ENCODE measurements around the gene CHSY1. TPM values are rescaled to one million over a fixed set of nuclear protein-coding genes. Genes with fewer than 3 reads are reported as not detected.

CHSY1 gene
- polyA plus RNA-seq, 1 donor from 2014 or later = 1.1 TPM

- Mint-ChIP-seq H3K27me3 (peaks cover 9% of the 10 kb centered on the region), H3K27ac (no peak overlapping the region), H3K4me1 (peaks cover 6 to 17% (median 10%) of the 10 kb centered on the region in 3 donors), H3K9me3 (peaks cover under 1 to 16% (median 8%) of the 10 kb centered on the region in 3 donors), H3K36me3 (peaks cover 5% of the 10 kb centered on the region), H3K4me3 (no peak overlapping the region)
Observed at GRCh38 chr15:101159936-101160815, 91.7 kb downstream of the CHSY1 start.

- Mint-ChIP-seq H3K4me1 (peaks cover 6 to 17% (median 10%) of the 10 kb centered on the region in 3 donors), H3K4me3 (no peak overlapping the region), H3K27me3 (peaks cover 9% of the 10 kb centered on the region), H3K36me3 (peaks cover 5% of the 10 kb centered on the region), H3K9me3 (peaks cover 0 to 9% (median 4%) of the 10 kb centered on the region in 3 donors), H3K27ac (no peak overlapping the region)
Observed at GRCh38 chr15:101159096-101159935, 92.5 kb downstream of the CHSY1 start.

- Mint-ChIP-seq H3K27ac (no peak overlapping the region), H3K4me1 (peaks cover 6 to 17% (median 10%) of the 10 kb centered on the region in 3 donors), H3K27me3 (peaks cover 9% of the 10 kb centered on the region), H3K36me3 (peaks cover 7% of the 10 kb centered on the region), H3K4me3 (peak overlapping the region in 1 of 4 donors; percentile 3), H3K9me3 (peaks cover 0 to under 1% (median 0%) of the 10 kb centered on the region in 3 donors)
Observed at GRCh38 chr15:101158166-101159095, 93.4 kb downstream of the CHSY1 start.

- Mint-ChIP-seq H3K27me3 (peaks cover 9% of the 10 kb centered on the region), H3K4me1 (peaks cover 6 to 17% (median 10%) of the 10 kb centered on the region in 3 donors), H3K36me3 (peaks cover 7% of the 10 kb centered on the region), H3K4me3 (peak overlapping the region in 1 of 4 donors; percentile 3), H3K27ac (no peak overlapping the region), H3K9me3 (no peaks in the 10 kb centered on the region)
Observed at GRCh38 chr15:101157721-101158120, 94.1 kb downstream of the CHSY1 start.

GRCh38 chr15:101156509-101157159 lies 95.2 kb downstream of the CHSY1 start:
- Mint-ChIP-seq H3K4me3 (peak overlapping the region; percentile 41 to 88 (median 66)), H3K27me3 (peaks cover 9% of the 10 kb centered on the region), H3K36me3 (peaks cover 5% of the 10 kb centered on the region), H3K27ac (peak overlapping the region in 2 of 3 donors; percentile 43 to 59), H3K4me1 (peaks cover 6 to 17% (median 10%) of the 10 kb centered on the region in 3 donors), H3K9me3 (no peaks in the 10 kb centered on the region)

- H3K4me1 Mint-ChIP-seq = peaks cover 12 to 20% (median 14%) of the 10 kb centered on the region in 3 donors
- H3K9me3 Mint-ChIP-seq = no peaks in the 10 kb centered on the region
- H3K4me3 Mint-ChIP-seq = peak overlapping the region; percentile 41 to 88 (median 66)
- H3K36me3 Mint-ChIP-seq = peaks cover 5% of the 10 kb centered on the region
- peaks cover 12% of the 10 kb centered on the region for H3K27me3 Mint-ChIP-seq
- peak overlapping the region in 1 of 3 donors; percentile 43 for H3K27ac Mint-ChIP-seq
Observed at GRCh38 chr15:101156061-101156460, 95.8 kb downstream of the CHSY1 start.

- peak overlapping the region in 1 of 4 donors; percentile 20 for H3K4me3 Mint-ChIP-seq
- no peak overlapping the region for H3K27ac Mint-ChIP-seq
- peaks cover 2% of the 10 kb centered on the region for H3K36me3 Mint-ChIP-seq
- H3K27me3 Mint-ChIP-seq = peaks cover 12% of the 10 kb centered on the region
- H3K4me1 Mint-ChIP-seq = peaks cover 13 to 24% (median 23%) of the 10 kb centered on the region in 3 donors
- no peaks in the 10 kb centered on the region for H3K9me3 Mint-ChIP-seq
Observed at GRCh38 chr15:101153801-101154656, 97.8 kb downstream of the CHSY1 start.

GRCh38 chr15:101152914-101153313 lies 98.9 kb downstream of the CHSY1 start:
- peaks cover 9% of the 10 kb centered on the region for H3K27me3 Mint-ChIP-seq
- H3K27ac Mint-ChIP-seq = no peak overlapping the region
- H3K4me1 Mint-ChIP-seq = peaks cover 13 to 24% (median 21%) of the 10 kb centered on the region in 3 donors
- H3K9me3 Mint-ChIP-seq = no peaks in the 10 kb centered on the region
- peaks cover 2% of the 10 kb centered on the region for H3K36me3 Mint-ChIP-seq
- H3K4me3 Mint-ChIP-seq = no peak overlapping the region

- Mint-ChIP-seq H3K36me3 (peaks cover 2% of the 10 kb centered on the region), H3K27ac (no peak overlapping the region), H3K9me3 (no peaks in the 10 kb centered on the region), H3K27me3 (peaks cover 7% of the 10 kb centered on the region), H3K4me1 (peaks cover 11 to 18% (median 16%) of the 10 kb centered on the region in 3 donors), H3K4me3 (peak overlapping the region in 1 of 4 donors; percentile 52)
Observed at GRCh38 chr15:101151288-101151687, 100.6 kb downstream of the CHSY1 start.

- Mint-ChIP-seq H3K9me3 (no peaks in the 10 kb centered on the region), H3K27ac (no peak overlapping the region), H3K4me3 (no peak overlapping the region)
Observed at GRCh38 chr15:101150723-101151040, 101.2 kb downstream of the CHSY1 start.

GRCh38 chr15:101149864-101150722 lies 101.8 kb downstream of the CHSY1 start:
- peak overlapping the region in 1 of 3 donors; percentile 78 for H3K27ac Mint-ChIP-seq
- peaks cover 10 to 14% (median 13%) of the 10 kb centered on the region in 3 donors for H3K4me1 Mint-ChIP-seq
- peaks cover 5% of the 10 kb centered on the region for H3K27me3 Mint-ChIP-seq
- H3K4me3 Mint-ChIP-seq = peak overlapping the region in 2 of 4 donors; percentile 4 to 31
- peaks cover 2% of the 10 kb centered on the region for H3K36me3 Mint-ChIP-seq
- peaks cover 0 to 3% (median 0%) of the 10 kb centered on the region in 3 donors for H3K9me3 Mint-ChIP-seq

More at GRCh38 chr15:101150723-101151040, 101.2 kb downstream of the CHSY1 start:
- peaks cover 2% of the 10 kb centered on the region for H3K36me3 Mint-ChIP-seq
- peaks cover 5% of the 10 kb centered on the region for H3K27me3 Mint-ChIP-seq
- H3K4me1 Mint-ChIP-seq = peaks cover 10 to 16% (median 13%) of the 10 kb centered on the region in 3 donors
